HL-60 (cell line): Measurements from ENCODE around the gene GMPPA.

ENCODE experiments used
- POLR2AphosphoS5 ChIP-seq: IDR thresholded peaks from 2 replicates; pipeline ENCODE4 v1.6.1; 2012; ENCODE audit warnings: low read depth
- TF ChIP-seq, protein P1 (sequence below): IDR thresholded peaks from one replicate; pipeline ENCODE4 v1.5.1; 2011; ENCODE audit warnings: low read length, control low read depth, inconsistent platforms; ENCODE audit not compliant: insufficient read depth
- TF ChIP-seq, protein P2 (sequence below): IDR thresholded peaks from 2 replicates; pipeline ENCODE4 v1.6.1; 2012; ENCODE audit warnings: low read depth; ENCODE audit not compliant: insufficient replicate concordance

DNA sequence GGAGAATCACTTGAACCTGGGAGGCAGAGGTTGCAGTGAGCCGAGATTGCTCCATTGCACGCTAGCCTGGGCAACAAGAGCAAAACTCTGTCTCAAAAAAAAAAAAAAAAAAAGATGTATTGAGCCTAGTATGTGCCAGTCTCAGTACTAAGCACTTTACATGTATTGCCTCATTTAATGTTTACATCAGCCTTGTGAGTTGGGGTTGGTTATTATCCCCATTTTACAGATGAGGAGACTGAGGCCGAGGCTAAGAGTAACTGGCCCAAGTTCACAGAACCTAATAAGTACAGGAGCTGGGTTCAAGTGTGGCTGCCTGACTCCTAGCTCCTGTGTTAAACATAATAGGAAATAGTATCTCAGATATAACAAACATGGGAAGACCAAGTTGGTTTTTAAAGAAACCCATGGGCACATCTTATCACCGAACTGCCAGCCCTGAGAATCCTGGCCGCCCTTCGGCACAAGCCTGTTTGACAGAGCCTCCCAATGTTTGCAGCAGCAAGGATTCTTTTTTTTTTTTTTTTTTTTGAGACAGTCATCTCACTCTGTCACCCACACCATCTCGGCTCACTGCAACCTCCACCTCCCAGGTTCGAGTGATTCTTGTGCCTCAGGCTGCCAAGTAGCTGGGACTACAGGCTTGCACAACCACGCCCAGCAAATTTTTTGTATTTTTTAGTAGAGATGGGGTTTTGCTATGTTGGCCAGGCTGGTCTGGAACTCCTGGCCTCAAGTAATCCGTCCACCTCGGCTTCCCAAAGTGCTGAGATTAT, 24.2 kb upstream of the GMPPA start:
- no peak for TF ChIP-seq POLR2AphosphoS5
- TF ChIP-seq, protein P1, sequence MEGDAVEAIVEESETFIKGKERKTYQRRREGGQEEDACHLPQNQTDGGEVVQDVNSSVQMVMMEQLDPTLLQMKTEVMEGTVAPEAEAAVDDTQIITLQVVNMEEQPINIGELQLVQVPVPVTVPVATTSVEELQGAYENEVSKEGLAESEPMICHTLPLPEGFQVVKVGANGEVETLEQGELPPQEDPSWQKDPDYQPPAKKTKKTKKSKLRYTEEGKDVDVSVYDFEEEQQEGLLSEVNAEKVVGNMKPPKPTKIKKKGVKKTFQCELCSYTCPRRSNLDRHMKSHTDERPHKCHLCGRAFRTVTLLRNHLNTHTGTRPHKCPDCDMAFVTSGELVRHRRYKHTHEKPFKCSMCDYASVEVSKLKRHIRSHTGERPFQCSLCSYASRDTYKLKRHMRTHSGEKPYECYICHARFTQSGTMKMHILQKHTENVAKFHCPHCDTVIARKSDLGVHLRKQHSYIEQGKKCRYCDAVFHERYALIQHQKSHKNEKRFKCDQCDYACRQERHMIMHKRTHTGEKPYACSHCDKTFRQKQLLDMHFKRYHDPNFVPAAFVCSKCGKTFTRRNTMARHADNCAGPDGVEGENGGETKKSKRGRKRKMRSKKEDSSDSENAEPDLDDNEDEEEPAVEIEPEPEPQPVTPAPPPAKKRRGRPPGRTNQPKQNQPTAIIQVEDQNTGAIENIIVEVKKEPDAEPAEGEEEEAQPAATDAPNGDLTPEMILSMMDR, result no peak
- TF ChIP-seq, protein P2, sequence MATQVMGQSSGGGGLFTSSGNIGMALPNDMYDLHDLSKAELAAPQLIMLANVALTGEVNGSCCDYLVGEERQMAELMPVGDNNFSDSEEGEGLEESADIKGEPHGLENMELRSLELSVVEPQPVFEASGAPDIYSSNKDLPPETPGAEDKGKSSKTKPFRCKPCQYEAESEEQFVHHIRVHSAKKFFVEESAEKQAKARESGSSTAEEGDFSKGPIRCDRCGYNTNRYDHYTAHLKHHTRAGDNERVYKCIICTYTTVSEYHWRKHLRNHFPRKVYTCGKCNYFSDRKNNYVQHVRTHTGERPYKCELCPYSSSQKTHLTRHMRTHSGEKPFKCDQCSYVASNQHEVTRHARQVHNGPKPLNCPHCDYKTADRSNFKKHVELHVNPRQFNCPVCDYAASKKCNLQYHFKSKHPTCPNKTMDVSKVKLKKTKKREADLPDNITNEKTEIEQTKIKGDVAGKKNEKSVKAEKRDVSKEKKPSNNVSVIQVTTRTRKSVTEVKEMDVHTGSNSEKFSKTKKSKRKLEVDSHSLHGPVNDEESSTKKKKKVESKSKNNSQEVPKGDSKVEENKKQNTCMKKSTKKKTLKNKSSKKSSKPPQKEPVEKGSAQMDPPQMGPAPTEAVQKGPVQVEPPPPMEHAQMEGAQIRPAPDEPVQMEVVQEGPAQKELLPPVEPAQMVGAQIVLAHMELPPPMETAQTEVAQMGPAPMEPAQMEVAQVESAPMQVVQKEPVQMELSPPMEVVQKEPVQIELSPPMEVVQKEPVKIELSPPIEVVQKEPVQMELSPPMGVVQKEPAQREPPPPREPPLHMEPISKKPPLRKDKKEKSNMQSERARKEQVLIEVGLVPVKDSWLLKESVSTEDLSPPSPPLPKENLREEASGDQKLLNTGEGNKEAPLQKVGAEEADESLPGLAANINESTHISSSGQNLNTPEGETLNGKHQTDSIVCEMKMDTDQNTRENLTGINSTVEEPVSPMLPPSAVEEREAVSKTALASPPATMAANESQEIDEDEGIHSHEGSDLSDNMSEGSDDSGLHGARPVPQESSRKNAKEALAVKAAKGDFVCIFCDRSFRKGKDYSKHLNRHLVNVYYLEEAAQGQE, result no peak
